ENCODE measurements around the gene STK32A. TPM values are rescaled to one million over a fixed set of nuclear protein-coding genes. Genes with fewer than 3 reads are reported as not detected.

The STK32A gene
- total RNA-seq, 1 experiment from 2014 or later, result 1.2 TPM

- Histone ChIP-seq H3K4me3 (replicated peaks in 1 of 2; ENCODE audit: low read depth in 1 of 2, low read length in 2 of 2) (no peak overlapping the region), H3K4me2 (ENCODE audit: low read length) (no peak overlapping the region), H3K9me3 (ENCODE audit: control insufficient read depth in 1 of 2, insufficient read depth in 1 of 2, low read depth in 1 of 2, low read length in 2 of 2) (no peaks in the 10 kb centered on the region), H3K4me1 (ENCODE audit: control insufficient read depth in 1 of 2, insufficient read depth in 2 of 2, low read length in 2 of 2) (no peaks in the 10 kb centered on the region), H3K9ac (ENCODE audit: low read length) (no peak overlapping the region), H3K9me2 (ENCODE audit: insufficient read depth) (no peaks in the 10 kb centered on the region), H3K27me3 (ENCODE audit: insufficient read depth, low read length) (0 out of 2 replicates have a peak, but pooled peaks cover 13% of the 10 kb centered on the region), H3K36me3 (ENCODE audit: control insufficient read depth in 1 of 2, insufficient read depth in 2 of 2, low read length in 2 of 2) (no peaks in the 10 kb centered on the region), H2AFZ (ENCODE audit: low read depth, low read length, poor library complexity, severe bottlenecking) (no peak overlapping the region), H3K79me2 (ENCODE audit: insufficient read depth, low read length) (no peaks in the 10 kb centered on the region), H3K27ac (ENCODE audit: low read depth, low read length) (no peak overlapping the region), H4K20me1 (ENCODE audit: insufficient read depth) (no peaks in the 10 kb centered on the region)
- ChIA-PET RAD21 (ENCODE audit: low non-redundant PET in 1 of 2, low total read pairs in 2 of 2, uncharacterized antibody in 2 of 2, unreplicated experiment in 2 of 2) (no interaction called here), POLR2A (no interaction called here), CTCF (no interaction called here)
- TF ChIP-seq ELF1 (IDR thresholded peaks at IDR 0.05; ENCODE audit: borderline replicate concordance, low read depth), result no peak
- TF ChIP-seq ZFX (IDR thresholded peaks at IDR 0.05), result no peak
- TF ChIP-seq YY1 (IDR thresholded peaks at IDR 0.05; ENCODE audit: extremely low read depth, insufficient replicate concordance, low read depth, low read length), result no peak
- no peak for TF ChIP-seq EZH2 (IDR thresholded peaks at IDR 0.05)
- no peak for TF ChIP-seq TCF7L2 (IDR thresholded peaks at IDR 0.05; ENCODE audit: borderline replicate concordance, extremely low read depth, insufficient read depth, insufficient read length)
- TF ChIP-seq, protein P1, sequence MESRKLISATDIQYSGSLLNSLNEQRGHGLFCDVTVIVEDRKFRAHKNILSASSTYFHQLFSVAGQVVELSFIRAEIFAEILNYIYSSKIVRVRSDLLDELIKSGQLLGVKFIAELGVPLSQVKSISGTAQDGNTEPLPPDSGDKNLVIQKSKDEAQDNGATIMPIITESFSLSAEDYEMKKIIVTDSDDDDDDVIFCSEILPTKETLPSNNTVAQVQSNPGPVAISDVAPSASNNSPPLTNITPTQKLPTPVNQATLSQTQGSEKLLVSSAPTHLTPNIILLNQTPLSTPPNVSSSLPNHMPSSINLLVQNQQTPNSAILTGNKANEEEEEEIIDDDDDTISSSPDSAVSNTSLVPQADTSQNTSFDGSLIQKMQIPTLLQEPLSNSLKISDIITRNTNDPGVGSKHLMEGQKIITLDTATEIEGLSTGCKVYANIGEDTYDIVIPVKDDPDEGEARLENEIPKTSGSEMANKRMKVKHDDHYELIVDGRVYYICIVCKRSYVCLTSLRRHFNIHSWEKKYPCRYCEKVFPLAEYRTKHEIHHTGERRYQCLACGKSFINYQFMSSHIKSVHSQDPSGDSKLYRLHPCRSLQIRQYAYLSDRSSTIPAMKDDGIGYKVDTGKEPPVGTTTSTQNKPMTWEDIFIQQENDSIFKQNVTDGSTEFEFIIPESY (IDR thresholded peaks at IDR 0.05; ENCODE audit: extremely low read depth, insufficient replicate concordance, low read length), result no peak
- TF ChIP-seq ATF3 (IDR thresholded peaks at IDR 0.05), result no peak
- no peak for TF ChIP-seq JUND (IDR thresholded peaks at IDR 0.05)
- TF ChIP-seq SRF (IDR thresholded peaks at IDR 0.05; ENCODE audit: low read depth), result no peak
- TF ChIP-seq RAD21 (IDR thresholded peaks at IDR 0.05; ENCODE audit: low read depth), result no peak
- TF ChIP-seq, protein P2, sequence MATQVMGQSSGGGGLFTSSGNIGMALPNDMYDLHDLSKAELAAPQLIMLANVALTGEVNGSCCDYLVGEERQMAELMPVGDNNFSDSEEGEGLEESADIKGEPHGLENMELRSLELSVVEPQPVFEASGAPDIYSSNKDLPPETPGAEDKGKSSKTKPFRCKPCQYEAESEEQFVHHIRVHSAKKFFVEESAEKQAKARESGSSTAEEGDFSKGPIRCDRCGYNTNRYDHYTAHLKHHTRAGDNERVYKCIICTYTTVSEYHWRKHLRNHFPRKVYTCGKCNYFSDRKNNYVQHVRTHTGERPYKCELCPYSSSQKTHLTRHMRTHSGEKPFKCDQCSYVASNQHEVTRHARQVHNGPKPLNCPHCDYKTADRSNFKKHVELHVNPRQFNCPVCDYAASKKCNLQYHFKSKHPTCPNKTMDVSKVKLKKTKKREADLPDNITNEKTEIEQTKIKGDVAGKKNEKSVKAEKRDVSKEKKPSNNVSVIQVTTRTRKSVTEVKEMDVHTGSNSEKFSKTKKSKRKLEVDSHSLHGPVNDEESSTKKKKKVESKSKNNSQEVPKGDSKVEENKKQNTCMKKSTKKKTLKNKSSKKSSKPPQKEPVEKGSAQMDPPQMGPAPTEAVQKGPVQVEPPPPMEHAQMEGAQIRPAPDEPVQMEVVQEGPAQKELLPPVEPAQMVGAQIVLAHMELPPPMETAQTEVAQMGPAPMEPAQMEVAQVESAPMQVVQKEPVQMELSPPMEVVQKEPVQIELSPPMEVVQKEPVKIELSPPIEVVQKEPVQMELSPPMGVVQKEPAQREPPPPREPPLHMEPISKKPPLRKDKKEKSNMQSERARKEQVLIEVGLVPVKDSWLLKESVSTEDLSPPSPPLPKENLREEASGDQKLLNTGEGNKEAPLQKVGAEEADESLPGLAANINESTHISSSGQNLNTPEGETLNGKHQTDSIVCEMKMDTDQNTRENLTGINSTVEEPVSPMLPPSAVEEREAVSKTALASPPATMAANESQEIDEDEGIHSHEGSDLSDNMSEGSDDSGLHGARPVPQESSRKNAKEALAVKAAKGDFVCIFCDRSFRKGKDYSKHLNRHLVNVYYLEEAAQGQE (IDR thresholded peaks at IDR 0.05; ENCODE audit: low read depth), result no peak
- TF ChIP-seq CBX3 (IDR thresholded peaks at IDR 0.05; ENCODE audit: low read depth), result no peak
- TF ChIP-seq CEBPB (IDR thresholded peaks at IDR 0.05; ENCODE audit: low read depth), result no peak
- no peak for TF ChIP-seq POLR2AphosphoS5 (IDR thresholded peaks at IDR 0.05; ENCODE audit: low read depth, low read length)
- no peak for TF ChIP-seq EZH2phosphoT487 (IDR thresholded peaks at IDR 0.05; ENCODE audit: borderline replicate concordance)
- TF ChIP-seq, protein P3, sequence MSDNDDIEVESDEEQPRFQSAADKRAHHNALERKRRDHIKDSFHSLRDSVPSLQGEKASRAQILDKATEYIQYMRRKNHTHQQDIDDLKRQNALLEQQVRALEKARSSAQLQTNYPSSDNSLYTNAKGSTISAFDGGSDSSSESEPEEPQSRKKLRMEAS (IDR thresholded peaks at IDR 0.05), result no peak
- TF ChIP-seq FOSL1 (IDR thresholded peaks at IDR 0.05; ENCODE audit: low read depth), result no peak
- ATAC-seq, result no peak
- BruUV-seq (replicated peaks), result no TSS peak
- intact Hi-C loops (cut with micrococcal nuclease), result no loop called here
- no peak for DNase-seq (ENCODE audit: low read depth, low spot score)
These were observed 31.6 kb upstream of the STK32A start for GRCh38 chr5:147203213-147203612.
